ENCODE data around the gene AKAP6.

Gene AKAP6

GRCh38 chr14:32630701-32631100 is 301.6 kb downstream of the AKAP6 start:
- no peak for DNase-seq

GRCh38 chr14:32633224-32633859 is 304.2 kb downstream of the AKAP6 start:
- DNase-seq, result no peak

DNA sequence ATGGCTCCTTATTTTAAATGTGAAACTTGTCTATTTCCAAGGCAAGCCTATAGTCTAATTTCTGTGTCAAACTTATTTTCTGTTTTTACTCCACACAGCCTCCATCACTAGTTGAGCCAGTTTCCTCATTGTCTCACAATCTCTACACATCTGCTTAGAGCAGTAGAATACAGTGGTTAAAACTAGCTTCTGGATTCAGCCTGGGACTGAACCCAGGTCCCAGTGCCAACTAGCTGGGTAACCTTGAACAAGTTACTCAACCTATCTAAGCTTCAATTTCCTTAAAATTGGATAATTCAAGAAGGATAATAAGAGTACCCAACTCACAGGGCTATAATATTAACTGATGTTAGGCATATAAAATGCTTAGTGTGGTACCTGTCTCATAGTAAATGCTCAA is 304.8 kb downstream of the AKAP6 start:
- no peak for DNase-seq

GRCh38 chr14:32635061-32635719 is 306.1 kb downstream of the AKAP6 start:
- peak; percentile 25 for DNase-seq

- no peak for DNase-seq
These were observed 308.5 kb downstream of the AKAP6 start for GRCh38 chr14:32637582-32637981.

- DNase-seq, result no peak
These were observed 310.1 kb downstream of the AKAP6 start for GRCh38 chr14:32639208-32639607.

- DNase-seq, result no peak
These were observed 316.5 kb downstream of the AKAP6 start for GRCh38 chr14:32645551-32645950.

GRCh38 chr14:32648434-32648833 is 319.3 kb downstream of the AKAP6 start:
- DNase-seq, result no peak

GRCh38 chr14:32650030-32650429 is 320.9 kb downstream of the AKAP6 start:
- DNase-seq, result no peak

GRCh38 chr14:32650665-32651064 is 321.6 kb downstream of the AKAP6 start:
- no peak for DNase-seq

DNA sequence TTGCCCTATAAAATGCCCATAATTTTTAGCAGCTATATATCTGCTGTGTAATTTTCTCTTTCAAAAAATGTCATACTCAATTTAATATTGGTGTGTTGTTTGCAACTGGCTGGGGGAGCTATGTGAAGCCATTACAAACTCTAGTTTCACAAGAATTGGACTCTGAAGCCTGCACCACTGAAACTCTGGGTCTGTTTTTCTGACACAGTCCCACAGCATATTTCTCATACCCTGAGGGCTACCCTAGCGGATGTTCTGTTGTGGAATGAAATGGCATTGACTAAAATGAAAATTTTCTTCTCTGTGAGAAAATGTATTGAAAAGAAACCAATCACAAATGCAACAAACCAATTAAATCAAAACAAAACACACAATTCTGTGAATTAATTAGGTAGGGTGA is 325.0 kb downstream of the AKAP6 start:
- DNase-seq, result no peak

DNA sequence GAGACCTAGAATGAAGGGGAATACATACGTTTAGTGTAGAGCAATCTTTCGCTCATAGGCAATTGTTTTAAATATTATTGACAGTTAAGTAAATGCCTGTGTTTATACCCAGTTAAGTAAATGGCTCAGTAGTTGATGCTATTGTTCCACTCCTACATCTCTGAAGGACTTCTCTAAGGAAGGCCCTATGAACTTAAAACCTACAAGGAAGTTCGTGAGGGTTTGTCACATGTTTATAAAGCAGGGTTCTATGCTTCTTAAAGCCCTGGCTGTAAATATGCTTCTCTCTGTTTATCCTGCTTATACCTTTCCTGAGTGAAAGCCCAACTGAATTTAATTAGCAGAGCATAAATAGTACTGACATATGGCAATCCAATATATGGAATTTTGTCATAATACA is 327.5 kb downstream of the AKAP6 start:
- peak; percentile 10 for DNase-seq

DNA sequence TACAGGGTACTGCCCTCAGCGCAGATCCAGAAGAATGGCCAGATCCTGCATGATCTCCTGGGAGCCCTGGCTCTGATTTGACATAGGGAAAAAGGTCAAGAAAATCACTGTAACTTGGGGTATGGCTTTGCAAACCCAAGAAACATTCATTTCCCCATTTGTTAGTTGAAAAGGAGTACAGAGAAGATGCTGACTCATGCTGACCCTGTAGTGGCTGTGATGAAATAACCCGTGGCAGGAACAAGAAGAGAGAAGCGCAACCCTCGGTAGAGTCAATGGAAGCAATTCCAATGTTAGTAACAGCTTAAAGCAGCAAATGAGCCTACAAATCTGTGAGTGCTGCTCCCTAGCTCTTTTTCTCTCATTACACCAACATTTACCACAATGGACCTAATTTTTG is 328.0 kb downstream of the AKAP6 start:
- DNase-seq, result peak; percentile 92

GRCh38 chr14:32661216-32661615 is 332.1 kb downstream of the AKAP6 start:
- DNase-seq, result no peak

GRCh38 chr14:32662211-32662610 is 333.1 kb downstream of the AKAP6 start:
- DNase-seq, result peak; percentile 14

DNA sequence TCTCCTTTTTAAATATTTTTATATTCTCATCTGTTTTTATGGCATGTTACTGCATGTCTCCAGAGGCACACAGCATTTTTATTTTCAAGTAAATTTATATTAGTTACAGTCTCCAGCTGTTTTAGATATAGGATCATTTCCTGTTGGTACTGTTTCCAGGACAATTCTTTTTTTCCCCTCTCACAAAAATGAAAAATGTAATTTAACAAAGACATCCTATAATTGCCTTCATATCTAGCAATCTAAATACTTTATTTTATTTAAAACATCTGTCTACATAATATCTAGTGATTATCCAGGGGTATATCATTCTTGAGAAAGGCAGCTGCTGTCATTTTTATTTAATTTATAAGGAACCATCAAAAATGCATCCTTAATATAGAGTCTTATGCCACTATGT is 337.2 kb downstream of the AKAP6 start:
- DNase-seq, result no peak

- no peak for DNase-seq
These were observed 338.2 kb downstream of the AKAP6 start for GRCh38 chr14:32667287-32667686.

DNA sequence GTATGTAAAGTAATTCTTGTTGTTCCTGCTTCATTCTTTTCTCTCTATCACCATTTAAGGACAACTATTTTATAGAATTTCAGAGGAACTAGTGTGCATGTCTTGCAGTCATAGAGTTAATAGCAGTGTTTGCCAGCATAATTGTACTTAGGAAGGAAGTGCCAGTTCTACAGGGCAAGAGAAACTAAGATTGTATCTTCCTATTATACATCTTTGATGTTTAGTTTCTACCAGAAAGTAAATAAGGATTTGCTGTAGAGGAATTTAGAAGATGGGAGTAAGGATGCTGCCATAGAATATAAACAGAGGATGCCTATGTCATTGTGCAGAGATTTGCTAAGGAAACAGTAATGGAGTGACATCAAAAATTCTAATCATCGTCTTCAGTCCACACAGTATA is 338.7 kb downstream of the AKAP6 start:
- DNase-seq, result no peak

DNA sequence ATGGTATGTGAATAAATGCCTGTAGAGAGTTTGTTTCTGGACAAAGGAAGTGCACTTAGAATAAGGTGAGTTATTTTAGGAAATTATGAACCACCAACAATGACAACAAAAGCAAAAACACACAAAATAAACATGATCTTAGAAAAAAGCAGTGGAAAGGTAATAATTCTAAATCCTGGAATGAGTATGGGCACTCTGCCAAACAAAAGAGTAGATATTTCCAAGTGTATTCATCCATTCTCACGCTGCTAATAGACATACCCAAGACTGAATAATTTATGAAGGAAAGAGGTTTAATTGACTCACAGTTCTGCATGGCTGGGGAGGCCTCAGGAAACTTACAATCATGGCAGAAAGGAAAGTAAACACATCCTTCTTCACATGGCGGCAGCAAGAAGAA is 340.3 kb downstream of the AKAP6 start:
- no peak for DNase-seq

- no peak for DNase-seq
These were observed 346.3 kb downstream of the AKAP6 start for GRCh38 chr14:32675433-32675832.

DNA sequence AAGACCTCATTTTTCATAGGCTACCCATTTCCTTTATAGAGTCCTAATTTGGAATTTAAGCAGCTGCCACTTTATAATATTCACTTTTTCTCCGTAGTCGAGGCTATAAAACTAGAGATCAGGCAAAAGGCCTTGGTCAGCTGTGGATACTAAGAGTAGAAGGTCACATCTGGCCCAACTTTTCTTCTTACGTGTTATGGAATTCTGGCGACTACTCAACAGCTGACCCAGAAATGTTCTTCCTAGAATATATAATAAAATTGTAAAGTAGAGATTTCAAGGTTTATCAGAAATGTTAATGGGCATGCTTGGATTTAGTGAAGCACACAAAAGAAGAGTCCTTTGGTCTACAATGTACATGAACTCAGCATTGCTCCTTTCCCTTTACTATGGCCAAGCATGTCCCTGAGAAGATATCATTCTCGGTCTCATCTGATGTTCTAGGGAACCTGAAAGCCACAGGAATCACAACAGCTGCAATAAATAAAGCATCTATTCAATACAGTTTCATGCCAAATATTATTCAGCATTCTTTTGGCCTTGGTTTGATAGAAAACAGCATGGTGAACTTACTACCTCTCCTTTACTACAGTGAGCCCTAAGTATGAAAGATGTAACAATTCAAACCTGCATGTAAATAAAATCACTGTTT is 348.2 kb downstream of the AKAP6 start:
- no peak for DNase-seq

DNA sequence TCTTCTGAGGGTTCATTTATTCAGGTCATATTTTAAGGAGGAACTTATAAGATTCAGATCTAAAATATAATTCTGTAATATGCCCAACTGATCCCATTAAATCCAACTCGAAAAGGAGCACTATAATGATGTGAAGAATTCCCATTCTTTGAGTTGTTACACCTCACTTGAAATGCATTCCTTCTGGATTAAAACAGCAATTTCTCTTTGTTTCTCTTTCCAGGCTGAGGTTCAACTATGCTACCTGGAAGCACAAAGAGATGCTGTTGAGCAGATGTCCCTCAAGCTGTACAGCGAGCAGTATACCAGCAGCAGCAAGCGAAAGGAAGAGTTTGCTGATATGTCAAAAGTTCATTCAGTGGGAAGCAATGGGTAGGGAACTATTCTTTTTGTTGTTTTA is 349.0 kb downstream of the AKAP6 start:
- no peak for DNase-seq

GRCh38 chr14:32679927-32680612 is 351.0 kb downstream of the AKAP6 start:
- no peak for DNase-seq

DNA sequence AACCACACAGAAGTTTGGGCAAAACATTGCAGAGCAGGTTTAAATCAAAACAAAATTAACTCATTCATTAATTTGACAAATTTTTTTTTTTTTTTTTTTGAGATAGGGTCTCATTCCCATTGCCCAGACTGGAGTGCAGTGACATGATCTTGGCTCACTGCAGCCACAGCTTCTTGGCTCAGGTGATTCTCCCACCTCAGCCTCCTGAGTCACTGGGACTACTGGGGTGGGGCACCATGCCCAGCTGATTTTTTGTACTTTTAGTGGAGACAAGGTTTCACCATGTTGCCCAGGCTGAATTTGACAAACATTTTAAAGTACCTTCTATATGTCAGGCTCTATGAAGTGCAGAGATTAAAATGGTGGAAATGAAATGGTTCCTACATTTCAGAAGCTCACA is 352.5 kb downstream of the AKAP6 start:
- DNase-seq, result no peak
